HCT116 (cell line): Measurements from ENCODE around the gene HINT2. TPM values are rescaled to one million over a fixed set of nuclear protein-coding genes. Genes with fewer than 3 reads are reported as not detected.
A peak's percentile ranks its signal among the peaks of the same experiment; 100 is the strongest.

Source experiments
- ATAC-seq: fragments of 200-7000 bp; cut with Tn5 transposase; 2 replicates; pipeline ENCODE4 v1.9.1; 2020; ENCODE audit warnings: mild to moderate bottlenecking, moderate library complexity
- BruUV-seq: library from RNA; stranded (reverse); fragments of 400-500 nt; replicated peaks from 2 replicates; lab custom pipeline; 2021; lab: Mats Ljungman, UMichigan
- CTCF ChIA-PET: fragments of 300-600 bp; sonication (Branson Sonifier 250); formaldehyde crosslinking; loops from one replicate; lab custom pipeline; 2021; ENCODE audit warnings: antibody characterized with exemption; lab: Charles Lee
- POLR2A ChIA-PET: fragments of 300-600, 350-600 bp; sonication (Branson Sonifier 250); formaldehyde crosslinking; loops from one replicate; lab custom pipeline; 2021; ENCODE audit warnings: antibody characterized with exemption; lab: Charles Lee
- RAD21 ChIA-PET, 2 experiments: fragments of 300-600 bp; sonication (Branson Sonifier 250); formaldehyde crosslinking; loops; one replicate each; lab custom pipeline; 2023; ENCODE audit warnings: low total read pairs in 2 of 2; ENCODE audit not compliant: uncharacterized antibody in 2 of 2, unreplicated experiment in 2 of 2, low non-redundant PET in 1 of 2; lab: Charles Lee
- DNase-seq: peaks from one replicate; pipeline ENCODE4 v3.0.0-alpha.2; 2010; ENCODE audit warnings: low read depth, low spot score
- H2AFZ ChIP-seq: fragments of 200-600 bp; shearing (Covaris generic), sonication (generic); 2 replicates; pipeline ENCODE4 v1.6.1; 2017; ENCODE audit warnings: low read depth, mixed run types, mixed read lengths, antibody characterized with exemption, low read length; ENCODE audit not compliant: poor library complexity, severe bottlenecking
- H3K27ac ChIP-seq: 2 replicates; pipeline ENCODE4 v1.5.1; 2012; ENCODE audit warnings: low read depth, low read length
- H3K27me3 ChIP-seq: fragments of 200-600 bp; sonication (generic); 2 replicates; pipeline ENCODE4 v1.6.1; 2016; ENCODE audit warnings: mixed run types, low read length, mixed read lengths; ENCODE audit not compliant: insufficient read depth
- H3K36me3 ChIP-seq, 2 experiments: fragments of 200-500 bp in 1 of 2; fragments of 200-600 bp in 1 of 2; sonication (Bioruptor generic) in 1 of 2; sonication (generic) in 1 of 2; 2 replicates each; pipeline versions ENCODE4 v1.5.1 to v1.6.1; 2014 to 2016; ENCODE audit warnings: low read length in 2 of 2, inconsistent platforms in 1 of 2, mixed read lengths in 1 of 2, mixed run types in 1 of 2; ENCODE audit not compliant: insufficient read depth in 2 of 2, control insufficient read depth in 1 of 2
- H3K4me1 ChIP-seq, 2 experiments: fragments of 200-600 bp in 1 of 2; sonication (generic) in 1 of 2; 2 replicates each; pipeline versions ENCODE4 v1.5.1 to v1.6.1; 2012 to 2017; ENCODE audit warnings: low read length in 2 of 2, inconsistent platforms in 1 of 2, mild to moderate bottlenecking in 1 of 2, mixed read lengths in 1 of 2, mixed run types in 1 of 2, moderate library complexity in 1 of 2; ENCODE audit not compliant: insufficient read depth in 2 of 2, control insufficient read depth in 1 of 2
- H3K4me2 ChIP-seq: fragments of 200-600 bp; sonication (generic); 2 replicates; pipeline ENCODE4 v1.6.1; 2017; ENCODE audit warnings: mixed run types, low read length, mixed read lengths
- H3K4me3 ChIP-seq, 2 experiments: fragments of 200-600 bp in 1 of 2; sonication (generic) in 1 of 2; replicated peaks in 1 of 2; 2 replicates each; pipeline ENCODE4 v1.5.1; 2011 to 2016; ENCODE audit warnings: low read length in 2 of 2, control low read depth in 1 of 2, low read depth in 1 of 2, mild to moderate bottlenecking in 1 of 2, mixed read lengths in 1 of 2, mixed run types in 1 of 2
- H3K79me2 ChIP-seq: fragments of 200-600 bp; sonication (generic); 2 replicates; pipeline ENCODE4 v1.6.1; 2017; ENCODE audit warnings: mild to moderate bottlenecking, mixed run types, low read length, moderate library complexity, mixed read lengths; ENCODE audit not compliant: insufficient read depth
- H3K9ac ChIP-seq: fragments of 200-600 bp; sonication (generic); 2 replicates; pipeline ENCODE4 v1.6.1; 2016; ENCODE audit warnings: low read length, mixed read lengths
- H3K9me2 ChIP-seq: fragments of 200-600 bp; sonication (generic), shearing (Covaris generic); 2 replicates; pipeline ENCODE4 v1.6.1; 2017; ENCODE audit warnings: mixed run types, mild to moderate bottlenecking, moderate library complexity; ENCODE audit not compliant: insufficient read depth
- H3K9me3 ChIP-seq, 2 experiments: fragments of 200-500 bp in 1 of 2; fragments of 200-600 bp in 1 of 2; sonication (Bioruptor generic) in 1 of 2; sonication (generic) in 1 of 2; 2 replicates each; pipeline ENCODE4 v1.6.1; 2014 to 2017; ENCODE audit warnings: low read length in 2 of 2, mixed read lengths in 2 of 2, inconsistent platforms in 1 of 2, low read depth in 1 of 2, mild to moderate bottlenecking in 1 of 2, mixed run types in 1 of 2, moderate library complexity in 1 of 2; ENCODE audit not compliant: control insufficient read depth in 1 of 2, insufficient read depth in 1 of 2
- H4K20me1 ChIP-seq: fragments of 200-600 bp; sonication (generic), shearing (Covaris generic); 2 replicates; pipeline ENCODE4 v1.6.1; 2017; ENCODE audit warnings: mixed run types, mild to moderate bottlenecking, moderate library complexity; ENCODE audit not compliant: insufficient read depth
- EGR1 ChIP-seq: IDR thresholded peaks from 2 replicates; pipeline ENCODE4 v1.6.1; 2012; ENCODE audit warnings: low read depth
- MAX ChIP-seq: IDR thresholded peaks from 2 replicates; pipeline ENCODE4 v1.6.1; 2012
- POLR2AphosphoS5 ChIP-seq: IDR thresholded peaks from 2 replicates; pipeline ENCODE4 v1.6.1; 2011; ENCODE audit warnings: mild to moderate bottlenecking, low read depth, low read length, moderate library complexity
- RAD21 ChIP-seq: IDR thresholded peaks from 2 replicates; pipeline ENCODE4 v1.6.1; 2012; ENCODE audit warnings: low read depth, mild to moderate bottlenecking
- REST ChIP-seq: IDR thresholded peaks from 2 replicates; pipeline ENCODE4 v1.6.1; 2012; ENCODE audit warnings: low read depth
- YY1 ChIP-seq: IDR thresholded peaks from 2 replicates; pipeline ENCODE4 v1.6.1; 2011; ENCODE audit warnings: low read length, low read depth, moderate library complexity, mild to moderate bottlenecking; ENCODE audit not compliant: insufficient replicate concordance; ENCODE audit errors: extremely low read depth
- ZNF274 ChIP-seq: fragments of 200-500 bp; sonication (Bioruptor generic); IDR thresholded peaks from 2 replicates; pipeline ENCODE4 v1.6.1; 2014; ENCODE audit warnings: mild to moderate bottlenecking, low read depth, low read length, inconsistent platforms
- intact Hi-C: fragments of 100-400 bp; cut with micrococcal nuclease; formaldehyde crosslinking; loops from 2 replicates; pipeline ENCODE4 v1.10.0; 2022
- total RNA-seq: library from RNA; stranded (reverse); gene quantifications from one replicate; pipeline ENCODE4 v1.2.1, GENCODE V29; 2021; ENCODE audit not compliant: unreplicated experiment
- TF ChIP-seq, protein P1 (sequence below), 3 experiments: fragments of 200-600 bp in 1 of 3; sonication (generic) in 1 of 3; IDR thresholded peaks in 2 of 3; conservative IDR thresholded peaks in 1 of 3; 2 replicates each; pipeline ENCODE4 v1.5.1; 2012 to 2017; ENCODE audit warnings: low read depth in 2 of 3, low read length in 2 of 3, antibody characterized with exemption in 1 of 3, borderline replicate concordance in 1 of 3, control low read depth in 1 of 3, mild to moderate bottlenecking in 1 of 3, mixed read lengths in 1 of 3, mixed run types in 1 of 3, moderate library complexity in 1 of 3; ENCODE audit not compliant: insufficient read depth in 1 of 3

The HINT2 gene
- total RNA-seq, 1 experiment from 2014 or later, result 49.0 TPM

GRCh38 chr9:35826071-35826701 is 11.3 kb upstream of the HINT2 start:
- POLR2A ChIA-PET, result no interaction called here
- peak overlapping the region; percentile 8 for H3K4me2 ChIP-seq
- TF ChIP-seq REST, result no peak
- no peak for TF ChIP-seq POLR2AphosphoS5
- TF ChIP-seq MAX, result no peak
- TF ChIP-seq EGR1, result no peak
- no peak for TF ChIP-seq ZNF274
- peak; percentile 72 for TF ChIP-seq RAD21
- peak; percentile 20 for TF ChIP-seq YY1
- TF ChIP-seq, protein P1, sequence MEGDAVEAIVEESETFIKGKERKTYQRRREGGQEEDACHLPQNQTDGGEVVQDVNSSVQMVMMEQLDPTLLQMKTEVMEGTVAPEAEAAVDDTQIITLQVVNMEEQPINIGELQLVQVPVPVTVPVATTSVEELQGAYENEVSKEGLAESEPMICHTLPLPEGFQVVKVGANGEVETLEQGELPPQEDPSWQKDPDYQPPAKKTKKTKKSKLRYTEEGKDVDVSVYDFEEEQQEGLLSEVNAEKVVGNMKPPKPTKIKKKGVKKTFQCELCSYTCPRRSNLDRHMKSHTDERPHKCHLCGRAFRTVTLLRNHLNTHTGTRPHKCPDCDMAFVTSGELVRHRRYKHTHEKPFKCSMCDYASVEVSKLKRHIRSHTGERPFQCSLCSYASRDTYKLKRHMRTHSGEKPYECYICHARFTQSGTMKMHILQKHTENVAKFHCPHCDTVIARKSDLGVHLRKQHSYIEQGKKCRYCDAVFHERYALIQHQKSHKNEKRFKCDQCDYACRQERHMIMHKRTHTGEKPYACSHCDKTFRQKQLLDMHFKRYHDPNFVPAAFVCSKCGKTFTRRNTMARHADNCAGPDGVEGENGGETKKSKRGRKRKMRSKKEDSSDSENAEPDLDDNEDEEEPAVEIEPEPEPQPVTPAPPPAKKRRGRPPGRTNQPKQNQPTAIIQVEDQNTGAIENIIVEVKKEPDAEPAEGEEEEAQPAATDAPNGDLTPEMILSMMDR (IDR thresholded peaks at IDR 0.05 in 2 of 3, conservative IDR thresholded peaks at IDR 0.05 in 1 of 3; ENCODE audit: borderline replicate concordance in 1 of 3, insufficient read depth in 1 of 3, low read depth in 2 of 3, low read length in 2 of 3), result peak; percentile 83 to 95 (median 89)

More at GRCh38 chr9:35826071-35826701, 11.3 kb upstream of the HINT2 start:
- Histone ChIP-seq H3K4me1 (peaks cover 3 to 20% of the 10 kb centered on the region in 2 experiments; a peak in 3 of 4 replicates), H3K9me2 (no peaks in the 10 kb centered on the region), H3K9ac (no peak overlapping the region), H4K20me1 (no peaks in the 10 kb centered on the region), H3K27me3 (no peaks in the 10 kb centered on the region), H3K79me2 (no peaks in the 10 kb centered on the region), H3K27ac (peak overlapping the region; percentile 5; the same call in 1 of the 2 replicates), H3K4me3 (no peak overlapping the region), H2AFZ (peak overlapping the region; percentile 49), H3K36me3 (no peaks in the 10 kb centered on the region), H3K9me3 (no peaks in the 10 kb centered on the region)
- RAD21 ChIA-PET, result interaction anchor here (0.9 to 1.1 kb wide), 2 partner anchors 36 to 56 kb away, joined by 3 to 11 read pairs; no protein-coding TSS in a partner anchor
- peak; percentile 44 for DNase-seq
- intact Hi-C loops, result loop anchor here (1.0 kb wide), 2 partner anchors 56 to 197 kb away; no protein-coding TSS in a partner anchor
- BruUV-seq, result no TSS peak
- CTCF ChIA-PET, result interaction anchor here (0.6 to 1.5 kb wide), 14 partner anchors 9 to 209 kb away, joined by 3 to 30 read pairs (median 5); partner anchors contain the start of genes CREB3, HINT2, NPR2 and SPAG8
- peak; percentile 60 for ATAC-seq
